ENCODE measurements around the gene SUMO2.
A peak's percentile ranks its signal among the peaks of the same experiment; 100 is the strongest.

SUMO2 gene

GRCh38 chr17:75130632-75131277 is 52.0 kb downstream of the SUMO2 start (continued):
- TF ChIP-seq PRDM4 (tag by site-specific recombination; IDR thresholded peaks at IDR 0.05) (peak; percentile 78), KLF9 (tag by site-specific recombination; IDR thresholded peaks at IDR 0.05; ENCODE audit: low read depth) (peak; percentile 86), ZFP3 (tag by site-specific recombination; IDR thresholded peaks at IDR 0.05; ENCODE audit: low read depth) (no peak), ZBTB17 (tag by site-specific recombination; IDR thresholded peaks at IDR 0.05) (peak; percentile 41; the same call in 1 of the 2 replicates)
- TF ChIP-seq, protein P1, sequence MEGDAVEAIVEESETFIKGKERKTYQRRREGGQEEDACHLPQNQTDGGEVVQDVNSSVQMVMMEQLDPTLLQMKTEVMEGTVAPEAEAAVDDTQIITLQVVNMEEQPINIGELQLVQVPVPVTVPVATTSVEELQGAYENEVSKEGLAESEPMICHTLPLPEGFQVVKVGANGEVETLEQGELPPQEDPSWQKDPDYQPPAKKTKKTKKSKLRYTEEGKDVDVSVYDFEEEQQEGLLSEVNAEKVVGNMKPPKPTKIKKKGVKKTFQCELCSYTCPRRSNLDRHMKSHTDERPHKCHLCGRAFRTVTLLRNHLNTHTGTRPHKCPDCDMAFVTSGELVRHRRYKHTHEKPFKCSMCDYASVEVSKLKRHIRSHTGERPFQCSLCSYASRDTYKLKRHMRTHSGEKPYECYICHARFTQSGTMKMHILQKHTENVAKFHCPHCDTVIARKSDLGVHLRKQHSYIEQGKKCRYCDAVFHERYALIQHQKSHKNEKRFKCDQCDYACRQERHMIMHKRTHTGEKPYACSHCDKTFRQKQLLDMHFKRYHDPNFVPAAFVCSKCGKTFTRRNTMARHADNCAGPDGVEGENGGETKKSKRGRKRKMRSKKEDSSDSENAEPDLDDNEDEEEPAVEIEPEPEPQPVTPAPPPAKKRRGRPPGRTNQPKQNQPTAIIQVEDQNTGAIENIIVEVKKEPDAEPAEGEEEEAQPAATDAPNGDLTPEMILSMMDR (tag by site-specific recombination; IDR thresholded peaks at IDR 0.05): peak; percentile 70

DNA sequence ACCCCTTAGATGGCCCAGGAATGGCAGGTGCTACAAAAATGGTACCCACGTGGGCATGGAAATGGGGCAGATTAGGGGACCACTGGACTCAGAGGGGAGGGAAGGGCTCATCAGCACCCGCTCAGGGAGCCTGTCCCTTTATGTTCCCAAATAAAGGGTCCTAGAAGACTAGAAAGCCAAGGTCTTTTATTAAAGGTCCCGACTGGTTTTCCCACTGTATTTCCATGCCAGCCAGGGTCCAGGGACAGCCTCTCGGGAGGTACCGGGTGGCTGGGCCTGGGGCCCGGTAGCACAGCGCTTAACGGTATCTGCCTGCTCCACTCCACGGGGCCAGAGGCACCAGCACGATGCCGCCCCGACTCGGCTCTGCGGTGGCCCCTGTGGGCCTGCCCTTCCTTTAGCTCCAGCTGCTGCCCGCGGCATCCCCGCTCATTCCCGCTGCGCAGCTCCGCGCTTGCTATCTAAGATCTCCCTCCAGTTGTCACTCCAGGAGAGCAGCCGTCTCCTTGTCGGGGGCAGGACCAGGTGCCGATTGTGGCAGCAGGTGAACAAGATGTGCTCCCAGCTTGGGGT is 52.6 kb downstream of the SUMO2 start:
- H3K4me3 ChIP-seq (ENCODE audit: low read depth, low read length): peak overlapping the region; percentile 61; the same call in 1 of the 2 replicates
- peaks cover 6 to 34% of the 10 kb centered on the region in 2 experiments for H3K36me3 ChIP-seq (ENCODE audit: control insufficient read depth in 2 of 2, insufficient read depth in 1 of 2, low read length in 2 of 2)
- peak overlapping the region; percentile 5; the same call in 1 of the 2 replicates for H3K27ac ChIP-seq (ENCODE audit: extremely low read depth, low read depth, low read length)
- H3K4me1 ChIP-seq (ENCODE audit: control insufficient read depth, insufficient read depth, low read length): peaks cover 3% of the 10 kb centered on the region; the same call in 1 of the 2 replicates
- ChIA-PET CTCF (interaction anchor here (0.6 to 4.3 kb wide), 19 partner anchors 7 to 1540 kb away, joined by 3 to 86 read pairs (median 4); partner anchors contain the start of gene HID1), POLR2A (interaction anchor here (0.5 to 3.9 kb wide), 14 partner anchors 8 to 257 kb away, joined by 3 to 20 read pairs (median 4); partner anchors contain the start of genes ARMC7, JPT1 and NUP85)
- H3K9me3 ChIP-seq (ENCODE audit: control insufficient read depth, insufficient read depth, low read depth, low read length): no peaks in the 10 kb centered on the region
- TF ChIP-seq ZNF2 (tag by site-specific recombination; IDR thresholded peaks at IDR 0.05) (peak; percentile 93), ZSCAN23 (tag by site-specific recombination; IDR thresholded peaks at IDR 0.05) (no peak)

DNA sequence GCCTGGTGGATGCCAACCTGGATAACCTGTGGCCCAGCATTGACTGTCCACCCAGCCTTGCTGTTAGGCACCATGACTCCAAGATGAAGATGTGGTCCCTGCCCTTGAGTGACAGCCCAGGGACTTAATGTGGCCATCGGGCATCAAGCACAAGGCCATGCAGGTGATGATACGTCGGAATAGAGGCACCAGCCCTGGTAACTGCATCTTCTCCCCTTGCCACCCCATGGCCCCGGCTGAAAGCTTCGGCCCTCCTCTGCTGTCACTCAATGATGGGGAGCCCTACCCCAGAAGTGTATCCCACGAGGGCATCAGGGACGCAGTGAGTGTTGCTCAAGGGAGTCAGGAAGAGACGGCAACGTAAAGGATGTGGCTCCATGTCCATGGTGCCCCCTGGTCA is 53.2 kb downstream of the SUMO2 start:
- Histone ChIP-seq H3K36me3 (ENCODE audit: control insufficient read depth in 2 of 2, insufficient read depth in 1 of 2, low read length in 2 of 2) (peaks cover 3 to 34% of the 10 kb centered on the region in 2 experiments; a peak in 2 of 3 replicates), H3K4me3 (ENCODE audit: low read depth, low read length) (no peak overlapping the region), H3K9me3 (ENCODE audit: control insufficient read depth, insufficient read depth, low read depth, low read length) (no peaks in the 10 kb centered on the region), H3K4me1 (ENCODE audit: control insufficient read depth, insufficient read depth, low read length) (peaks cover 4% of the 10 kb centered on the region; the same call in 1 of the 2 replicates), H3K27ac (ENCODE audit: extremely low read depth, low read depth, low read length) (no peak overlapping the region)
- ChIA-PET CTCF (interaction anchor here (0.6 to 4.3 kb wide), 5 partner anchors 14 to 172 kb away, joined by 3 to 86 read pairs (median 3); no protein-coding TSS in a partner anchor), POLR2A (interaction anchor here (1.0 to 3.9 kb wide), 4 partner anchors 16 to 60 kb away, joined by 3 to 20 read pairs (median 8); partner anchors contain the start of genes ARMC7 and JPT1)
- no peak for TF ChIP-seq PBX3 (CRISPR knock-in tag; IDR thresholded peaks at IDR 0.05)
- TF ChIP-seq ZNF132 (tag by site-specific recombination; IDR thresholded peaks at IDR 0.05; ENCODE audit: borderline replicate concordance): no peak
- no peak for TF ChIP-seq KLF9 (tag by site-specific recombination; IDR thresholded peaks at IDR 0.05; ENCODE audit: low read depth)
- TF ChIP-seq, protein P2, sequence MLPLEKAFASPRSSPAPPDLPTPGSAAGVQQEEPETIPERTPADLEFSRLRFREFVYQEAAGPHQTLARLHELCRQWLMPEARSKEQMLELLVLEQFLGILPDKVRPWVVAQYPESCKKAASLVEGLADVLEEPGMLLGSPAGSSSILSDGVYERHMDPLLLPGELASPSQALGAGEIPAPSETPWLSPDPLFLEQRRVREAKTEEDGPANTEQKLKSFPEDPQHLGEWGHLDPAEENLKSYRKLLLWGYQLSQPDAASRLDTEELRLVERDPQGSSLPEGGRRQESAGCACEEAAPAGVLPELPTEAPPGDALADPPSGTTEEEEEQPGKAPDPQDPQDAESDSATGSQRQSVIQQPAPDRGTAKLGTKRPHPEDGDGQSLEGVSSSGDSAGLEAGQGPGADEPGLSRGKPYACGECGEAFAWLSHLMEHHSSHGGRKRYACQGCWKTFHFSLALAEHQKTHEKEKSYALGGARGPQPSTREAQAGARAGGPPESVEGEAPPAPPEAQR (tag by site-specific recombination; IDR thresholded peaks at IDR 0.05): no peak
- no peak for TF ChIP-seq ZNF76 (tag by site-specific recombination; IDR thresholded peaks at IDR 0.05; ENCODE audit: borderline replicate concordance, low read depth)
- TF ChIP-seq ZNF777 (tag by site-specific recombination; IDR thresholded peaks at IDR 0.05; ENCODE audit: borderline replicate concordance): no peak
- TF ChIP-seq ZNF530 (tag by site-specific recombination; IDR thresholded peaks at IDR 0.05; ENCODE audit: low read depth): no peak
- no peak for TF ChIP-seq ZNF169 (tag by site-specific recombination; IDR thresholded peaks at IDR 0.05)
- TF ChIP-seq ZNF18 (tag by site-specific recombination; IDR thresholded peaks at IDR 0.05): no peak
- TF ChIP-seq IKZF3 (tag by site-specific recombination; IDR thresholded peaks at IDR 0.05): no peak
- TF ChIP-seq ZFP37 (tag by site-specific recombination; IDR thresholded peaks at IDR 0.05): no peak
- no peak for TF ChIP-seq TCF7L2 (IDR thresholded peaks at IDR 0.05; ENCODE audit: borderline replicate concordance, low read depth, low read length)
- TF ChIP-seq ZBTB48 (tag by site-specific recombination; IDR thresholded peaks at IDR 0.05): peak; percentile 28; the same call in 1 of the 2 replicates
- no peak for TF ChIP-seq ZNF473 (tag by site-specific recombination; IDR thresholded peaks at IDR 0.05)
- no peak for TF ChIP-seq ZNF701 (tag by site-specific recombination; IDR thresholded peaks at IDR 0.05)
- TF ChIP-seq ZNF112 (tag by site-specific recombination; IDR thresholded peaks at IDR 0.05): no peak
- no peak for TF ChIP-seq FEZF1 (tag by site-specific recombination; IDR thresholded peaks at IDR 0.05)
